Astrocyte (in vitro differentiated cells and primary cell): ENCODE data around the gene TCAF1.

Experiments
- EZH2 ChIP-seq: IDR thresholded peaks from 2 replicates; pipeline ENCODE4 v1.6.1; 2012; ENCODE audit warnings: mild to moderate bottlenecking, low read length, inconsistent platforms; ENCODE audit not compliant: insufficient read depth
- TF ChIP-seq, protein P1 (sequence below): IDR thresholded peaks from 2 replicates; pipeline ENCODE4 v1.5.1; 2011; ENCODE audit warnings: low read depth, mild to moderate bottlenecking, inconsistent platforms, low read length, moderate library complexity; ENCODE audit not compliant: insufficient read depth

DNA sequence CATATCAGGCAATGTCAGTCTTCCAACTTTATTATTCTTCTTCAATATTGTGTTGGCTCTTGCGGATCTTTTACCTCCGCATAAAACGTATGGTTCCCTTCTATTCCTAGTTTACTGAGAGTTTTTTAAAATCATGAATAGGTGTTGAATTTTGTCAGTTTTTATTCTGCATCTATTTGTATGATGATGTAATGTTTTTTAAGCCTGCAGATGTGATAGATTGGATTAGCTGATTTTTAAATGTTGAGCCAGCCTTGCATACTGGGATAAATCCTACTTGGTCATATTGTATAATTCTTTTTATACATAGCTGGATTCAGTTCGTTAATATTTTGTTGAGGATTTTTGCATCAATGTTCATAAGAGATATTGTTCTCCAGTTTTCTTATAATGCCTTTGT, 43.4 kb upstream of the TCAF1 start:
- TF ChIP-seq, protein P1, sequence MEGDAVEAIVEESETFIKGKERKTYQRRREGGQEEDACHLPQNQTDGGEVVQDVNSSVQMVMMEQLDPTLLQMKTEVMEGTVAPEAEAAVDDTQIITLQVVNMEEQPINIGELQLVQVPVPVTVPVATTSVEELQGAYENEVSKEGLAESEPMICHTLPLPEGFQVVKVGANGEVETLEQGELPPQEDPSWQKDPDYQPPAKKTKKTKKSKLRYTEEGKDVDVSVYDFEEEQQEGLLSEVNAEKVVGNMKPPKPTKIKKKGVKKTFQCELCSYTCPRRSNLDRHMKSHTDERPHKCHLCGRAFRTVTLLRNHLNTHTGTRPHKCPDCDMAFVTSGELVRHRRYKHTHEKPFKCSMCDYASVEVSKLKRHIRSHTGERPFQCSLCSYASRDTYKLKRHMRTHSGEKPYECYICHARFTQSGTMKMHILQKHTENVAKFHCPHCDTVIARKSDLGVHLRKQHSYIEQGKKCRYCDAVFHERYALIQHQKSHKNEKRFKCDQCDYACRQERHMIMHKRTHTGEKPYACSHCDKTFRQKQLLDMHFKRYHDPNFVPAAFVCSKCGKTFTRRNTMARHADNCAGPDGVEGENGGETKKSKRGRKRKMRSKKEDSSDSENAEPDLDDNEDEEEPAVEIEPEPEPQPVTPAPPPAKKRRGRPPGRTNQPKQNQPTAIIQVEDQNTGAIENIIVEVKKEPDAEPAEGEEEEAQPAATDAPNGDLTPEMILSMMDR = no peak
- no peak for TF ChIP-seq EZH2
